Stimulated activated CD4-positive, alpha-beta T cell treated with anti-CD3 and anti-CD28 coated beads, Interleukin-4, amount 100 ng/mL, for 48 hours (primary cell): ENCODE results near the gene KIF26A.
"Not testable (repeated sequence)": the region's sequence is repeated elsewhere in the genome, so short reads cannot be mapped to it uniquely, and the experiment has no call there.

ENCODE experiments used
- DNase-seq, 2 donors: peaks; one replicate each; pipeline ENCODE4 v3.0.0-alpha.2; 2020; ENCODE audit warnings: low read depth in 2 of 2

KIF26A gene

DNA sequence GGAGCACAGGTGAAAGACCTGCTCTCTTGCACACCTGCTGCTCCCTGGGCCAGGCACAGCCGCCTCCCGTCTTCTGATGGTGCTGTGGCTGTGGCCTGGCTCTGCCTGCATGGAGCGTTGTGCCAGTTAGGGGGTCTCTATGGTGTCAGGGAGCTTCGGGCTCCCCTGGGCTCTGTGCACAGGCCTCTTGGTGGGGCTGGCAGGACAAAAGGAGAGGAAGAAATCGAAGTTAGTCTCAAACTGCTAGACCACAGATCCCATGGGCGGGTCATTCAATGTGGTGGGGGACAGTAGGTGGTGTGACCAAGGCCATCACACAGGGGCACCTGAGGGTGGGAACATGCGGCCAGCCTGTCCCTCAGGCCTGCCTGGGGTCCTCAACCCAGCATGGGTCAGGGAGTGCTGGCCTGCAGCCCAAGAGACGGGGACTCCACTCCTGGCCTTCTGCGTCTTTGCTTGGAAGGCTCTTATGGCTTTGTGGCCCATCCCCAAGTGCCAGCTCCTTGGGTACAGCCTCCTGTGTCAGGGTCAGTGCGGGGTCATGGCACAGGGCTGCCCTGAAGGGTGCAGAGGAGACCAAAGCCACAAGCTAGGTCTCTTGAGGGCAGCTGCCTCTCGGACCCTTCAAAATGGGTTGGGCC, 84.1 kb downstream of the KIF26A start:
- no peak for DNase-seq

DNA sequence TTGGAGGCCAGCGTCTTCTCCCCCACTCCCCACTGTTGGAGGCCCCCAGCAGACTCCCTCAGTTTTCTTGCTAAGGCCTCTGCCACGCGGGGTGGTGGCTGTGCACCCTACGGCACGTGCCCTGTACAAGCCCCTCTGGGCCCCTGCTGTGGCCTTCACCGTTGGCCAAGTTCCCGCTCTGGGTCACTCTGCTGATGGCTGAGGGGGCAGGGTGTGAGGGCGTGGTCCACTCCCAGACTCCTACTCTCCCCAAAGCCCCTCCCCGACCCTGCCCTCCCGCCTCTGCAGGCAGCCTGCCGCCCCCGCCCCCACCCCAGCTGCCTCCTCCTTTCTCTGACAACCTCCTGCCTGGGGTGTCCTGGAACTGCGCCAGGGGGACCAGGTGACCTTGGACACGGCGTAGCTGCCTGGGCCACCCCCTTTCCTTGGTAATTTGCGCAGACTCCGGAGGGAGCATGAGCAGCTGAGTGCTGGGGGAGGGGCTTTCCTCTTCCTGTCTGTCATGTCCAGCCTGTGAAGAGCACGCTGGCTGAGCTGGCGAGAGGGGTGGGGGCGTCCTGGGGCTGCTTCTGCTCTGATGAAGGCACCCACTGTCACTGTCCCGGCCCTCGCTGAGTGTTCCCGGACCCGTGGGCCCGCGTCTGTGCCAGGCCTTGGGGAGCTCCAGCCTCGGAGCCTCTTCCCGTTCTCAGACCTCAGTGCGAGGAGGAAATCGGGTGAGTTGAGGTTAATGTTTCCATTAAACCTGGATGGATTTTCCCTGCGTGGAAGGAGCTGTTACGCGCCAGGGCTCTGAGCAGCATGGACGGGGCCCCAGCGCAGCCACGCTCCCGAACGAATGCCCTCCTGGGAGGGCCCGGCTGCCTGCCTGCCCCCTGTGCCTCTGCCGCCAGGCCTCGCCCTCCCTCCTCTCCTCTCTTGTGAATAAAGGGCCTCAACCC, 85.0 kb downstream of the KIF26A start:
- no peak for DNase-seq

DNA sequence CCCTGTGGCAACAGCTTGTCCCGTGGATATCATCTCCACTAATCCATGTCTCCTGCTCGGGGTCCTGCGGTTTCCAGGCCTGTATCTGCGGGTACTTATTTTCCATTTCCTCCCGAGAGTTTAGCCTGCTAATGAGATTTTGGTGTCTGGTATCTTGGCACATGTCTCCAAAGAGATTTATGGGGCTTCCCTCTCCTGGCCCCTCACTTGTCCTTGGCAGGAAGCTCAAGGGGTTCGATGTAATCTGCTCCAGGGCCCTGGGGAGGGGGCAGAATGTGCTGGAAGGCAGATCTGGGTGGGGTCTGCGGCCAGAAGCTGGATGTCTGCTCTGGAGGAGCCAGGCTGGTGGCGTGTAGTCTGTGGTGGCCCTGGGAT, 85.7 kb downstream of the KIF26A start:
- no peak for DNase-seq

DNA sequence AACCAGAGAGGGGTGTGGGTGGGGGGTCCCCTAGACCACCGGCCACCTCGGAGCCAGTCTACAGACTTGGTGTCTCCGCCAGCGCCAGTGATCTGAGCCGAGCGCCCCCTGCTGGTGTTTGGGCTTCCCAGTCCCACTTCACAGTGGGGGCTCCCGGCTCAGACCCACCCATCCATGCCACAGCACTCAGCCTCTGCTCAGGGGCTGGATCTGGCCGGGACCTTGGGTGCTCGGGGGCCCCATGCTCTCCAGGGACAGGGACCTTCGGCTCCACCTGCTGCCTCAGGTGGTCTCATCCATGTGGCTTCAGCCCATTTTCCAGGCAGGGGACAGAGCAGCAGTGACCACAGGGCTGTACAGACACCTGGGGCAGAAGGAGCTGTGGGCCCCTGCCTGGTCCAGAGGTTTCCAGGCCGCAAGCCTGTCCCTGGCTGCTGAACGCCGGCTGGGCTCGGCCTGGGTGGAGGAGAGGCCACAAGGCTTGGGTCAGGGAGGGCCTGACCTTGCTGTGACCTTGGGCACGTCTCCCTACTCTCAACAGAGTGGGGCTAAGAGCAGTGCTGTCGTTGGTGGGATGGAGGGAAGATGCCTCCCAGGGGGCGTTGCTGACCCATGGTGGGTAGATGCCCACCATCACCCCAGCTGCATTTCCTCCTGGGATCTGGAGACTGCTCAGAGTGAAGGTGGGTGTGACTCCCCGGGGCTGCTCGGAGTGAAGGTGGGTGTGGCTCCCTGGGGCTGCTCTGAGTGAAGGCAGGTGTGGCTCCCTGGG, 86.3 kb downstream of the KIF26A start:
- DNase-seq: peak; percentile 17 to 60

DNA sequence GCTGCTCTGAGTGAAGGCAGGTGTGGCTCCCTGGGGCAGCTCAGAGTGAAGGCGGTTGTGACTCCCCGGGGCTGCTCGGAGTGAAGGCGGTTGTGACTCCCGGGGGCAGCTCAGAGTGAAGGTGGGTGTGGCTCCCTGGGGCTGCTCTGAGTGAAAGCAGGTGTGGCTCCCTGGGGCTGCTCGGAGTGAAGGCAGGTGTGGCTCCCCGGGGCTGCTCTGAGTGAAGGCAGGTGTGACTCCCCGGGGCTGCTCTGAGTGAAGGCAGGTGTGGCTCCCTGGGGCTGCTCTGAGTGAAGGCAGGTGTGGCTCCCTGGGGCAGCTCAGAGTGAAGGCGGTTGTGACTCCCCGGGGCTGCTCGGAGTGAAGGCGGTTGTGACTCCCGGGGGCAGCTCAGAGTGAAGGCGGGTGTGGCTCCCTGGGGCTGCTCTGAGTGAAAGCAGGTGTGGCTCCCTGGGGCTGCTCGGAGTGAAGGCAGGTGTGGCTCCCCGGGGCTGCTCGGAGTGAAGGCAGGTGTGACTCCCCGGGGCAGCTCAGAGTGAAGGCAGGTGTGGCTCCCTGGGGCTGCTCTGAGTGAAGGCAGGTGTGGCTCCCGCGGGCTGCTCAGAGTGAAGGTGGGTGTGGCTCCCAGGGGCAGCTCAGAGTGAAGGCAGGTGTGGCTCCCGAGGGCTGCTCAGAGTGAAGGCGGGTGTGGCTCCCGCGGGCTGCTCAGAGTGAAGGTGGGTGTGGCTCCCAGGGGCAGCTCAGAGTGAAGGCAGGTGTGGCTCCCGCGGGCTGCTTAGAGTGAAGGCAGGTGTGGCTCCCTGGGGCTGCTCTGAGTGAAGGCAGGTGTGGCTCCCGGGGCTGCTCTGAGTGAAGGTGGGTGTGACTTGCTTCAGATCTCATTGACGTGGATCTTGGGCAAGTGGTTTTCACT, 87.1 kb downstream of the KIF26A start:
- DNase-seq: not testable (repeated sequence)

DNA sequence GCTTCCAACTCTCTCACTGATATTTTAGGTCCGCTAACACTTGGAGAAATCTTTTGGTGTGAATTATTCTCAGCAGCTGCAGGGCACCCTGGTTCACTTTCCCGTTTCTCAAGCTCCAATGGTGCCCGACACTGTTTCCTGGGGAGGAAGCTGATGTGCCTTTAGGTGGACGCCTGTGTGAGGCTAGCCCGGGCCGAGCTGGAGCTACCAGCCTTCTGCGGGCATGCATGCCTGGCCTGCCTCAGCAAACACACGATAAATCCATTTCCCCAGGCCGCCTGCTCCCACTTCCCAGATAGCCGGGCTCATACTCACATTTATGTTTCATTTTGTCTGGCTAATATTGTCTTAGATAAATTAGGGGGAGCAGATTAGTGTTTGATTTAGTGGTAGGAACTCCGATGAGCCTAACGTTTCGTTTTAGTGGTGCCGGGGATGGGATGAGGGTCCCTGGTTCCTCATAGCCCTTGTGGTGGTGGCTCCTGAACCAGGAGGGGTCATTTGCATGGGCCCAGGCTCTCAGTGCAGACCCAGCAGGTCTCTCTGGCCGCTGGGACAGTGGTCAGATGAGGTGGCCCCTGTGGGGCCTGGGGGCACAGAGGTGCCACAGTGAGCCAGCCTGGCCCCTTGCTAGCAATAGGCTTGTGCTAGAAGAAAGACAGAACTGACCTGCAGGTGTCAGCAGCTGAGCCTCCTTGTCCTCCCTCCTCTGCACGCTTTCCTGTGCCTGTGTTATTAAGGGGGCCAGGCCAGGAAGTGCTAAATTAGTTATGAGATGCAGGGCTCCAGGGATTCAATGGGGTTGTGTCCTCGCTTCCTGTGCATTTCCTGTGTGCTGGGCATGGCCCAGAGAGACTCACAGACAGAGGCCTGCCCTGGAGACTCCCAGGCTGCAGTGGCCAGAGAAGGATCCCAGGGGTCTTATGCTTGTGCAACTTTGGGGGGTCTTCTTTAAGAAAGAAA, 88.3 kb downstream of the KIF26A start:
- DNase-seq: no peak

DNA sequence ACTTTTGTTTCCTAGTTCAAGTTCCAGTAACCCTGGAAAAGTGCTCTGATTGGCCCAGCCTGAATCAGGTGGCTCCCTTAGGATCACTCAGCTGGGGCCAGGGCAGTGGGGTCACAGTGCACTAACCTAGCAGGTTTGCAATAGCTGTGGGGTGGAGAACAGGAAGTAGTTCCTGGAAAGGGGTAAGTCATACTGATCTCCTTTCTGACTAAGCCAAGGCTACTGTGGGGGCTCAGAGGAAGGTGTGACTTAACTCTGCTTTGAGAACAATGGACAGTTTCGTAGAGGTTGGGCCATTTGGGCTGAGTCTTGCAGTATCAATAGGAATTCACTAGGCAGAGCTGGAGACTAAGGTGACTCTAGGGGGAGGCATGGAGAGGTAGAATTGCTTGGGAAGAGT, 89.4 kb downstream of the KIF26A start:
- peak in 1 of 2 donors; percentile 11 for DNase-seq

DNA sequence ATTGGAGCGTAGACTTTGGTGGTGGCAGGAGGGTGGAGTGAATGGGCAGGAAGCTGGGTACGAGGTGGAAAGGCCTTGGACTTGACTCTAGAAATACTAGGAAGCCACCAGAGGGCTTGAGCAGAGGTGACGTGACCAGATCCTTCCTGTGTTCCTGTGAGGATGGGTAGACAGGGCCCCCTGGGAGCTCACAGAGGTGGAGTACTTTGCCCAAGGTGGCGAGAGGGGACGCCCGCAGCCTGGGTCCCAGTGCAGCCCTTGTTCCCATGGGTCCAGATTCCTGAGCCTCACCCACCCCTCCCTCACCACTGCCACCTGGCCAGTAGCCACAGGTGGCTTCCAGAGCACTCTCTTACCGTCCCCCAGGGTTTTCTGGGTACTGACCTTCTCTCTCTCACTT, 89.8 kb downstream of the KIF26A start:
- DNase-seq: no peak

DNA sequence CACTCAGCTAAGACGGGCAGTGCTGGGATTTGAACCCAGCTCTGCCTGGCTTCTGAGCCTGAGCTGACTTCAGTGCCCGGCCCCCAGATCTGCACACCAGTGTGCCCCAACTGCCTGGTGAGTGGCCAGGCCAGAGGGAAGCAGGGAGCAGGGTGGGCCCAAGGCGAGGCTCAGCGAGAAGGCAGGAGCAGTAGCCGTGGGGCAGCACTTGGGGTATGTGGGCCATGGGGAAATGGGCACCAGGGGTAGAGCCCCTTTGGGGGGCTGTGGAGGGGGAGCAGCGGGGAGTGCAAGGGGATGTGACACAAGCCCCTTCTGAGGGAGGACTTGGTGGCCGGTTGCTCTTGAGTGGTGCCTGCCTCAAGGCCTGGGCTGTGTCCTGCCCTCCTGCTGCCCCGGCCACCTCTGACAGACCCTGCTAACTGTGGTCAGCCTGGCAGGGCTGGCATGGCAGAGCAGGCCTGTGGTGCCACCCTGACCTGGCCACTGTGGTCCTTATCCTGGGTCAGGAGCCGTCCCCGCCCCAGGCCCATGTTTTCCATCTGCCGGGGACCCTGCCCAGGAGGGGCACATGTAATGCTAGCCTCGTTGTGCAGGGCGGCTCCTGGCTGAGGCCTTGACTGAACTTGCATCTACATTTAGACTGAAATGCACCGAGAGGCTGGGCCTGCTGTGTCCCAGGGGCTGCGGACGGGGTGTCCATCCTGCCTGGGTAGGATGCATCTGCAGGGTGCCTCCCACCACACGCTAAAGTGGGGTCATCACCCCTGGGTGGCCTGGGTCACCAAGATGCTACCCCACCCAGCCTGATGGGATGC, 90.5 kb downstream of the KIF26A start:
- DNase-seq: no peak

DNA sequence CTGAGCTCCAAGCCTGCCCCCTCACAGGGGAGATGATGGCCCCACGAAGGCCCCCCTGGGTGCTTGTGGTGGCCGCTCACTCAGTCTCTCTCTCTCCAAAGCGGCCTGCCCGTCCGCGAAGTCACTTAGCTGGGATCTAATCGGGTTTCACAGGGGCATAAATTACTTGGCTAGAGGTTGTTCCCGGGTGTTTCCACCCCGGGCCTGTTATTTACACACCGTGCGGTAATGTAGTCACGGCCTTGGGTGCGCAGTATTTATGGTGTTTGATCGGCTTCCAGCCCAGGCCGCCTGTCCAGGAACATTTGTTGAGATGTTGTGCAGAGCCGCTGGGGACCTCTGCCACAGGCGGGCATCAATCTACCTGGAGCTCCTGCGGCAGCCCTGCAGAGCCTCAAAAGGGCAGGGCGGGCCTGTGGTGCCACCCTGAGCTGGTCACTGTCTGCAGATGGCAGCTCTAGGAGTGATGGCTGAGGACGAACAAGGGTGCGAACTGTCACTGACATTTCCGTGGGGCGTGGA, 91.2 kb downstream of the KIF26A start:
- DNase-seq: no peak

DNA sequence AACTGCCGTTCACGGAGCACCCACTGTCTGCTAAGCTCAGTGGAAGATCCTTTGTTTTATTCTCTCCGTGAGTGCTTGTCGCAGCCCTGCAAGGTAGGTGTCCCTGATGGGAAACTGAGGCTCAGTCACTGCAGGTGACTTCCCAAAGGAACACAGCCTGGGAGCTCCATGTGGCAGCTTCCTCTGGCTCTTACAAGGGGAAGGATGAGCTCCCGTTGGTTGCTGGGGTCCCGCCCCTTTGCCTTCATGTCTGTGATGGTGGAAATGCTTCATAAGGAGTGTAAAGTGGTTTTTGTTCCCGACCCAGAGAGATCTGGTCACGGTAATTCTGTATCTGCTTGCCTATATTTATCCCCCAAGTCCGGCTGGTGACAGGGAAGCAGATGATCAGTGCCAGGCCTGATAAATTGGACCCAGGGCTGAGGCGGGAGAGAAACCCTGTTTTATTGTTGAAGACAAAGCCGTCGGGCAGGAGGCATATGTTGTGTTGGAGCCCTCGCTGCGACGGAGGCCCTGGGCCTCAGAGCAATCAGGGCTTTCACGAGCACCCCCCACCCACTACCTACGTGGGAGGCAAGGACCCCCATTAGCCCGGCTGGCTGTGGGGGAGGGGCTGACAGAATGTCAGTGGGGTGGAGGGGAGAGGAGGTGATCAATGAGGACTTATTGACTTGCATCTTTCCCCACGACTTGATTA, 91.9 kb downstream of the KIF26A start:
- DNase-seq: no peak
